Neuronal stem cell (in vitro differentiated cells): ENCODE measurements around the gene ASPRV1.

ENCODE experiments used
- DNase-seq: peaks from one replicate; pipeline ENCODE4 v3.0.0-alpha.2; 2013; ENCODE audit warnings: low spot score
- H2AFZ ChIP-seq: one replicate; pipeline ENCODE4 v1.6.1; 2013; ENCODE audit warnings: mild to moderate bottlenecking, low read length, inconsistent platforms
- H2AK5ac ChIP-seq: 2 replicates; pipeline ENCODE4 v1.6.1; 2013; ENCODE audit warnings: low read depth, mild to moderate bottlenecking, inconsistent platforms, low read length, moderate library complexity, mixed read lengths
- H2BK120ac ChIP-seq: 2 replicates; pipeline ENCODE4 v1.6.1; 2013; ENCODE audit warnings: low read depth, mild to moderate bottlenecking, inconsistent platforms, low read length, moderate library complexity, mixed read lengths
- H2BK12ac ChIP-seq: one replicate; pipeline ENCODE4 v1.6.1; 2013; ENCODE audit warnings: low read length, inconsistent platforms
- H2BK15ac ChIP-seq: 2 replicates; pipeline ENCODE4 v1.6.1; 2013; ENCODE audit warnings: mild to moderate bottlenecking, low read length, inconsistent platforms, mixed read lengths
- H2BK5ac ChIP-seq: one replicate; pipeline ENCODE4 v1.6.1; 2013; ENCODE audit warnings: inconsistent platforms, mild to moderate bottlenecking, low read length, moderate library complexity
- H3K14ac ChIP-seq: one replicate; pipeline ENCODE4 v1.6.1; 2013; ENCODE audit warnings: low read length, inconsistent platforms
- H3K18ac ChIP-seq: 2 replicates; pipeline ENCODE4 v1.6.1; 2013; ENCODE audit warnings: low read length, inconsistent platforms
- H3K23ac ChIP-seq: 2 replicates; pipeline ENCODE4 v1.6.1; 2013; ENCODE audit warnings: low read depth, mild to moderate bottlenecking, mixed read lengths, low read length, inconsistent platforms; ENCODE audit not compliant: poor library complexity
- H3K27ac ChIP-seq: replicated peaks from 3 replicates; pipeline ENCODE4 v1.5.1; 2013; ENCODE audit warnings: low read length, inconsistent platforms
- H3K27me3 ChIP-seq, 3 experiments: 2 replicates each; pipeline ENCODE4 v1.6.1; 2013; ENCODE audit warnings: low read length in 3 of 3, mild to moderate bottlenecking in 2 of 3, inconsistent platforms in 1 of 3, low read depth in 1 of 3, mixed read lengths in 1 of 3, moderate library complexity in 1 of 3; ENCODE audit not compliant: control insufficient read depth in 3 of 3, insufficient read depth in 3 of 3
- H3K36me3 ChIP-seq, 2 donors: replicated peaks in 1 of 2; 2 replicates each; pipeline ENCODE4 v1.6.1; 2013; ENCODE audit warnings: low read length in 2 of 2; ENCODE audit not compliant: control insufficient read depth in 2 of 2, insufficient read depth in 2 of 2
- H3K4ac ChIP-seq: 2 replicates; pipeline ENCODE4 v1.6.1; 2013; ENCODE audit warnings: inconsistent platforms, mild to moderate bottlenecking, low read length, moderate library complexity
- H3K4me1 ChIP-seq, 2 donors: 1 replicate in 1 of 2; 2 replicates in 1 of 2; pipeline ENCODE4 v1.6.1; 2013; ENCODE audit warnings: low read length in 2 of 2, low read depth in 1 of 2; ENCODE audit not compliant: control insufficient read depth in 2 of 2, insufficient read depth in 1 of 2
- H3K4me2 ChIP-seq: one replicate; pipeline ENCODE4 v1.6.1; 2013; ENCODE audit warnings: mild to moderate bottlenecking, low read length, inconsistent platforms; ENCODE audit not compliant: insufficient read depth, poor library complexity, severe bottlenecking
- H3K4me3 ChIP-seq, 2 donors: 2 replicates each; pipeline ENCODE4 v1.5.1; 2013; ENCODE audit warnings: low read length in 2 of 2, mild to moderate bottlenecking in 2 of 2, inconsistent platforms in 1 of 2, moderate library complexity in 1 of 2
- H3K79me1 ChIP-seq: one replicate; pipeline ENCODE4 v1.6.1; 2013; ENCODE audit warnings: low read depth, mild to moderate bottlenecking, inconsistent platforms, low read length, moderate library complexity
- H3K9ac ChIP-seq: one replicate; pipeline ENCODE4 v1.6.1; 2013; ENCODE audit warnings: mild to moderate bottlenecking, low read depth, low read length, inconsistent platforms; ENCODE audit not compliant: poor library complexity
- H3K9me3 ChIP-seq, 2 donors: replicated peaks in 1 of 2; 2 replicates each; pipeline versions ENCODE3 to v1.6.1; 2013; ENCODE audit warnings: low read length in 2 of 2, mild to moderate bottlenecking in 2 of 2, inconsistent platforms in 1 of 2, low read depth in 1 of 2, mixed read lengths in 1 of 2, moderate library complexity in 1 of 2; ENCODE audit not compliant: control insufficient read depth in 2 of 2, insufficient read depth in 1 of 2
- H4K8ac ChIP-seq: one replicate; pipeline ENCODE4 v1.6.1; 2013; ENCODE audit warnings: low read depth, mild to moderate bottlenecking, inconsistent platforms, low read length, moderate library complexity
- H4K91ac ChIP-seq: one replicate; pipeline ENCODE4 v1.6.1; 2013; ENCODE audit warnings: low read length, low read depth, mild to moderate bottlenecking, inconsistent platforms; ENCODE audit not compliant: poor library complexity
- WGBS, 2 donors: extraction: QIAGEN DNeasy Blood & Tissue Kit; methylation state at CpG; one replicate each; pipeline ENCODE4 v1.1.7; 2013; ENCODE audit warnings: missing lambda C conversion rate in 2 of 2, mixed read lengths in 1 of 2; ENCODE audit not compliant: insufficient read length in 2 of 2, insufficient replicate concordance in 1 of 2; ENCODE audit errors: extremely low coverage in 2 of 2; 5-methylcytosine and 5-hydroxymethylcytosine counted together

ASPRV1 gene

GRCh38 chr2:69997015-69997830 lies 35.8 kb upstream of the ASPRV1 start:
- Histone ChIP-seq H2BK12ac (no peak overlapping the region), H3K14ac (no peak overlapping the region), H2AK5ac (no peak overlapping the region), H3K27me3 (no peaks in the 10 kb centered on the region), H2AFZ (no peak overlapping the region), H3K4me3 (no peak overlapping the region), H3K18ac (no peak overlapping the region), H3K23ac (no peak overlapping the region), H3K36me3 (peaks cover 0 to 37% of the 10 kb centered on the region in 2 donors), H3K4me1 (no peaks in the 10 kb centered on the region), H3K4ac (no peak overlapping the region), H3K4me2 (no peak overlapping the region), H3K9ac (no peak overlapping the region), H2BK120ac (no peak overlapping the region), H3K79me1 (no peaks in the 10 kb centered on the region), H2BK15ac (no peak overlapping the region), H4K8ac (no peak overlapping the region), H3K27ac (no peak overlapping the region), H4K91ac (no peak overlapping the region), H3K9me3 (no peaks in the 10 kb centered on the region), H2BK5ac (no peak overlapping the region)
- no CpG with 5 or more reads among the region's 11 CpGs for WGBS, 2 donors
- no peak for DNase-seq

- H2BK12ac ChIP-seq: no peak overlapping the region
- H3K4me1 ChIP-seq: no peaks in the 10 kb centered on the region
- no peak overlapping the region for H3K4me3 ChIP-seq
- DNase-seq: no peak
- no peak overlapping the region for H2BK5ac ChIP-seq
- no peak overlapping the region for H2AK5ac ChIP-seq
- H3K79me1 ChIP-seq: no peaks in the 10 kb centered on the region
- H3K18ac ChIP-seq: no peak overlapping the region
- no CpG with 5 or more reads among the region's 3 CpGs for WGBS, 2 donors
- H2AFZ ChIP-seq: no peak overlapping the region
- H2BK120ac ChIP-seq: no peak overlapping the region
- H3K4me2 ChIP-seq: no peak overlapping the region
- H3K23ac ChIP-seq: no peak overlapping the region
- peaks cover 0 to 37% of the 10 kb centered on the region in 2 donors for H3K36me3 ChIP-seq
- no peak overlapping the region for H2BK15ac ChIP-seq
- no peak overlapping the region for H3K9ac ChIP-seq
- H3K9me3 ChIP-seq: no peaks in the 10 kb centered on the region
- H3K4ac ChIP-seq: no peak overlapping the region
- H4K8ac ChIP-seq: no peak overlapping the region
- H4K91ac ChIP-seq: no peak overlapping the region
- no peak overlapping the region for H3K14ac ChIP-seq
- H3K27me3 ChIP-seq: no peaks in the 10 kb centered on the region
- no peak overlapping the region for H3K27ac ChIP-seq
These were observed 34.1 kb upstream of the ASPRV1 start for GRCh38 chr2:69995511-69995910.

DNA sequence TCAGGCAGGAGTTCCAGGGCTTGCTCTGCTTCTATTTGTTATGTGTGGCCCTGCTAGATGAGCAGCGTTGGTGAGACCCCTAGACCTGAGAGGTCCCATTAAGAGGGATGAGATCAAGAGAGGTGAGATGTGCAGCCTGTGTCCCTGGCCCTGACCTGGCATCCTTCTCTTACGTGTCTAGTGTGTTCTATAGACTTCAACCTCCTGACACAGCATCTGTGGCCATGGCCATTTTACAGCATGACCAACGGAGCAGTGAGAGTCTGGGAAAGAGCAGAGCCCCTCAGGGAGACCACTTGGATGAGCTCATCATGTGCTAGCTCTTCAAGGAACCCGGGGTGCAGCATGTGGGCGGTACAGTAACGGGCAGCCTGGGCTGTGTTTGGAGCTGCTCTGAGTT lies 32.7 kb upstream of the ASPRV1 start:
- no CpG with 5 or more reads among the region's 6 CpGs for WGBS, 2 donors
- Histone ChIP-seq H4K91ac (no peak overlapping the region), H2BK15ac (no peak overlapping the region)

DNA sequence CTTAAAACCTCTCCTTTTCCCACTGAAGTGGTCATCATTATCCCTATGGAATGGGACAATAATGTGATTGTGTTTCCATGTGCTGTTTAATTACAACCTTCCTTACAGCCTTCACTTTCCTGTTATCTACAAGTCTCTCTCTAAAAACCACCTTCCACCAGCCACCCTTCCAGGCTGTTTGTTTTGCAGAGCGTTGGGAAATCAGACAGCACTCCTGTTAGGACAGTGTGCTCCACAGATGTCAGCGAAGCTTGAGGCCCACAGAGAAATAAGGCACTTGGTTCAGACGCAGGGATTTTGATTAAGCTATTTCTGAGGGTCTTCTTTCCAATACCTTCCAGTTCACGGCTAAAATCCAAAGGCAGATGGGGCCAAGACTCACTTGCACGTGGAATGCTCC lies 32.3 kb upstream of the ASPRV1 start:
- Histone ChIP-seq H3K9ac (no peak overlapping the region), H4K8ac (no peak overlapping the region), H2AFZ (no peak overlapping the region), H3K4me2 (no peak overlapping the region), H3K9me3 (no peaks in the 10 kb centered on the region), H3K4ac (no peak overlapping the region), H4K91ac (no peak overlapping the region), H3K18ac (no peak overlapping the region), H2BK15ac (no peak overlapping the region), H2AK5ac (no peak overlapping the region), H3K14ac (no peak overlapping the region), H3K4me3 (no peak overlapping the region), H3K23ac (no peak overlapping the region), H3K79me1 (no peaks in the 10 kb centered on the region), H2BK5ac (no peak overlapping the region), H2BK12ac (no peak overlapping the region), H3K27me3 (no peaks in the 10 kb centered on the region), H3K36me3 (peaks cover 0 to 37% of the 10 kb centered on the region in 2 donors), H3K27ac (no peak overlapping the region), H3K4me1 (no peaks in the 10 kb centered on the region), H2BK120ac (no peak overlapping the region)
- WGBS, 2 donors: no CpG with 5 or more reads among the region's 5 CpGs
- no peak for DNase-seq

More for the DNA sequence above, 32.7 kb upstream of the ASPRV1 start:
- H3K9me3 ChIP-seq: no peaks in the 10 kb centered on the region
- no peaks in the 10 kb centered on the region for H3K27me3 ChIP-seq
- H3K14ac ChIP-seq: no peak overlapping the region
- no peak overlapping the region for H3K4me2 ChIP-seq
- H2AK5ac ChIP-seq: no peak overlapping the region
- peaks cover 0 to 37% of the 10 kb centered on the region in 2 donors for H3K36me3 ChIP-seq
- no peaks in the 10 kb centered on the region for H3K4me1 ChIP-seq
- H3K4ac ChIP-seq: no peak overlapping the region
- no peak overlapping the region for H3K4me3 ChIP-seq
- H3K27ac ChIP-seq: no peak overlapping the region
- no peak for DNase-seq
- no peak overlapping the region for H2BK120ac ChIP-seq
- H3K9ac ChIP-seq: no peak overlapping the region
- no peak overlapping the region for H2AFZ ChIP-seq
- H3K23ac ChIP-seq: no peak overlapping the region
- no peak overlapping the region for H2BK5ac ChIP-seq
- no peaks in the 10 kb centered on the region for H3K79me1 ChIP-seq
- H3K18ac ChIP-seq: no peak overlapping the region
- H4K8ac ChIP-seq: no peak overlapping the region
- no peak overlapping the region for H2BK12ac ChIP-seq
